Activated naive CD4-positive, alpha-beta T cell treated with Interleukin-2 at 50 U/mL for 16 hours (primary cell): Measurements from ENCODE around the gene MAPK8.

Experiments
- DNase-seq: peaks from one replicate; pipeline ENCODE4 v3.0.0-alpha.2; 2020

The MAPK8 gene

GRCh38 chr10:48480397-48481374 lies 174.2 kb downstream of the MAPK8 start:
- DNase-seq: no peak

GRCh38 chr10:48481385-48481784 lies 174.9 kb downstream of the MAPK8 start:
- no peak for DNase-seq

- no peak for DNase-seq
These were observed 175.7 kb downstream of the MAPK8 start for GRCh38 chr10:48482207-48482606.

- no peak for DNase-seq
These were observed 178.4 kb downstream of the MAPK8 start for GRCh38 chr10:48484911-48485310.

GRCh38 chr10:48485711-48486110 lies 179.2 kb downstream of the MAPK8 start:
- no peak for DNase-seq

GRCh38 chr10:48487244-48487643 lies 180.8 kb downstream of the MAPK8 start:
- no peak for DNase-seq
